H9 (cell line): ENCODE data around the gene RPS28. TPM values are rescaled to one million over a fixed set of nuclear protein-coding genes. Genes with fewer than 3 reads are reported as not detected.
"Not testable (repeated sequence)": the region's sequence is repeated elsewhere in the genome, so short reads cannot be mapped to it uniquely, and the experiment has no call there.

Experiments used
- DNase-seq: peaks from one replicate; pipeline ENCODE4 v3.0.0-alpha.2; 2017
- H2AFZ ChIP-seq: one replicate; pipeline ENCODE4 v1.6.1; 2013; ENCODE audit warnings: mild to moderate bottlenecking, low read length, control low read depth, moderate library complexity
- H2AK5ac ChIP-seq: 2 replicates; pipeline ENCODE4 v1.6.1; 2013; ENCODE audit warnings: low read length, control low read depth, mixed read lengths; ENCODE audit not compliant: insufficient read length
- H2BK120ac ChIP-seq: one replicate; pipeline ENCODE4 v1.6.1; 2013; ENCODE audit warnings: low read depth, mild to moderate bottlenecking, low read length, control low read depth, inconsistent platforms; ENCODE audit not compliant: poor library complexity, severe bottlenecking
- H2BK12ac ChIP-seq: 2 replicates; pipeline ENCODE4 v1.6.1; 2013; ENCODE audit warnings: low read length, control low read depth, mixed read lengths, low read depth; ENCODE audit not compliant: insufficient read length
- H2BK15ac ChIP-seq: 2 replicates; pipeline ENCODE4 v1.6.1; 2013; ENCODE audit warnings: low read depth, low read length, control low read depth
- H2BK20ac ChIP-seq: one replicate; pipeline ENCODE4 v1.6.1; 2013; ENCODE audit warnings: low read depth, mild to moderate bottlenecking, low read length, control low read depth, inconsistent platforms; ENCODE audit not compliant: poor library complexity, severe bottlenecking
- H2BK5ac ChIP-seq: 2 replicates; pipeline ENCODE4 v1.6.1; 2013; ENCODE audit warnings: low read length, control low read depth, mixed read lengths; ENCODE audit not compliant: insufficient read length
- H3K14ac ChIP-seq: 2 replicates; pipeline ENCODE4 v1.6.1; 2013; ENCODE audit warnings: low read length, control low read depth; ENCODE audit not compliant: insufficient read depth
- H3K18ac ChIP-seq: 2 replicates; pipeline ENCODE4 v1.6.1; 2013; ENCODE audit warnings: low read depth, mild to moderate bottlenecking, mixed read lengths, low read length, control low read depth; ENCODE audit not compliant: insufficient read length
- H3K23ac ChIP-seq: 2 replicates; pipeline ENCODE4 v1.6.1; 2013; ENCODE audit warnings: low read length, control low read depth, mixed read lengths, low read depth; ENCODE audit not compliant: insufficient read length
- H3K23me2 ChIP-seq: 2 replicates; pipeline ENCODE4 v1.6.1; 2013; ENCODE audit warnings: low read depth, mild to moderate bottlenecking, mixed read lengths, low read length, control low read depth; ENCODE audit not compliant: insufficient read length, poor library complexity, severe bottlenecking
- H3K27ac ChIP-seq: 2 replicates; pipeline ENCODE4 v1.5.1; 2013; ENCODE audit warnings: low read length, control low read depth, mixed read lengths, low read depth; ENCODE audit not compliant: insufficient read length
- H3K27me3 ChIP-seq: 2 replicates; pipeline ENCODE4 v1.6.1; 2013; ENCODE audit warnings: low read length, control low read depth, inconsistent platforms; ENCODE audit not compliant: insufficient read depth
- H3K4ac ChIP-seq: 2 replicates; pipeline ENCODE4 v1.6.1; 2013; ENCODE audit warnings: low read depth, mild to moderate bottlenecking, control low read depth, inconsistent platforms, low read length, moderate library complexity
- H3K4me1 ChIP-seq: 2 replicates; pipeline ENCODE4 v1.6.1; 2013; ENCODE audit warnings: low read length, control low read depth, inconsistent platforms; ENCODE audit not compliant: insufficient read depth
- H3K4me2 ChIP-seq: 2 replicates; pipeline ENCODE4 v1.6.1; 2013; ENCODE audit warnings: low read length, control low read depth, mixed read lengths; ENCODE audit not compliant: insufficient read length, insufficient read depth
- H3K56ac ChIP-seq: 2 replicates; pipeline ENCODE4 v1.6.1; 2013; ENCODE audit warnings: low read depth, mild to moderate bottlenecking, mixed read lengths, low read length, control low read depth; ENCODE audit not compliant: insufficient read length
- H3K79me1 ChIP-seq: 2 replicates; pipeline ENCODE4 v1.6.1; 2013; ENCODE audit warnings: low read depth, mild to moderate bottlenecking, moderate library complexity, low read length, control low read depth, inconsistent platforms; ENCODE audit not compliant: insufficient read depth, poor library complexity, severe bottlenecking
- H3K79me2 ChIP-seq: 2 replicates; pipeline ENCODE4 v1.6.1; 2013; ENCODE audit warnings: low read length, control low read depth, inconsistent platforms; ENCODE audit not compliant: insufficient read depth
- H3K9ac ChIP-seq: 2 replicates; pipeline ENCODE4 v1.6.1; 2013; ENCODE audit warnings: low read length, control low read depth, mixed read lengths; ENCODE audit not compliant: insufficient read length; ENCODE audit errors: extremely low read depth
- H3K9me3 ChIP-seq: one replicate; pipeline ENCODE4 v1.6.1; 2013; ENCODE audit warnings: low read depth, low read length, inconsistent platforms; ENCODE audit not compliant: control insufficient read depth
- H3T11ph ChIP-seq: one replicate; pipeline ENCODE4 v1.6.1; 2013; ENCODE audit warnings: mild to moderate bottlenecking, low read length, control low read depth, inconsistent platforms
- H4K20me1 ChIP-seq: one replicate; pipeline ENCODE4 v1.6.1; 2013; ENCODE audit not compliant: control insufficient read depth, insufficient read length, insufficient read depth
- H4K5ac ChIP-seq: 2 replicates; pipeline ENCODE4 v1.6.1; 2013; ENCODE audit warnings: low read depth, mild to moderate bottlenecking, mixed read lengths, low read length, control low read depth; ENCODE audit not compliant: insufficient read length
- H4K8ac ChIP-seq: replicated peaks from 2 replicates; pipeline ENCODE4 v1.6.1; 2013; ENCODE audit warnings: low read length, control low read depth, mixed read lengths, low read depth; ENCODE audit not compliant: insufficient read length
- H4K91ac ChIP-seq: 2 replicates; pipeline ENCODE4 v1.6.1; 2013; ENCODE audit warnings: low read depth, mild to moderate bottlenecking, moderate library complexity, mixed read lengths, low read length, control low read depth; ENCODE audit not compliant: insufficient read length
- H3K27ac Mint-ChIP-seq, 3 experiments: 2 replicates in 2 of 3; 3 replicates in 1 of 3; pipeline ENCODE4 v1.8.0; 2020 to 2021; ENCODE audit warnings: mixed read lengths in 3 of 3, mild to moderate bottlenecking in 1 of 3, moderate library complexity in 1 of 3
- H3K27me3 Mint-ChIP-seq: 2 replicates; pipeline ENCODE4 v1.8.0; 2021; ENCODE audit warnings: low read depth, mild to moderate bottlenecking, moderate library complexity, mixed read lengths
- H3K36me3 Mint-ChIP-seq, 3 experiments: 2 replicates in 2 of 3; 3 replicates in 1 of 3; pipeline ENCODE4 v1.8.0; 2020 to 2021; ENCODE audit warnings: low read depth in 3 of 3, mixed read lengths in 3 of 3; ENCODE audit not compliant: insufficient read depth in 1 of 3
- H3K4me1 Mint-ChIP-seq, 2 experiments: 2 replicates each; pipeline ENCODE4 v1.8.0; 2020; ENCODE audit warnings: mixed read lengths in 2 of 2
- H3K4me3 Mint-ChIP-seq, 2 experiments: 2 replicates in 1 of 2; 3 replicates in 1 of 2; pipeline ENCODE4 v1.8.0; 2020 to 2021; ENCODE audit warnings: mild to moderate bottlenecking in 2 of 2, mixed read lengths in 2 of 2, moderate library complexity in 1 of 2
- H3K9me3 Mint-ChIP-seq, 2 experiments: 2 replicates in 1 of 2; 3 replicates in 1 of 2; pipeline ENCODE4 v1.8.0; 2020; ENCODE audit warnings: mild to moderate bottlenecking in 2 of 2, mixed read lengths in 2 of 2, moderate library complexity in 1 of 2
- WGBS: extraction: QIAGEN DNeasy Blood & Tissue Kit; methylation state at CpG from one replicate; pipeline ENCODE4 v1.1.7; 2013; ENCODE audit warnings: missing lambda C conversion rate, low lambda C conversion rate, mixed read lengths; ENCODE audit not compliant: insufficient read length; ENCODE audit errors: extremely low coverage; 5-methylcytosine and 5-hydroxymethylcytosine counted together
- total RNA-seq: library from RNA; stranded (reverse); gene quantifications from 2 replicates; pipeline ENCODE4 v1.2.1, GENCODE V29; 2021
- TF ChIP-seq, protein P1 (sequence below): fragments of 200-600 bp; sonication (generic); conservative IDR thresholded peaks from 3 replicates; pipeline ENCODE4 v1.8.0; 2021; ENCODE audit warnings: antibody characterized with exemption, mild to moderate bottlenecking

The RPS28 gene
- total RNA-seq, 1 experiment from 2014 or later = 1,885 TPM

DNA sequence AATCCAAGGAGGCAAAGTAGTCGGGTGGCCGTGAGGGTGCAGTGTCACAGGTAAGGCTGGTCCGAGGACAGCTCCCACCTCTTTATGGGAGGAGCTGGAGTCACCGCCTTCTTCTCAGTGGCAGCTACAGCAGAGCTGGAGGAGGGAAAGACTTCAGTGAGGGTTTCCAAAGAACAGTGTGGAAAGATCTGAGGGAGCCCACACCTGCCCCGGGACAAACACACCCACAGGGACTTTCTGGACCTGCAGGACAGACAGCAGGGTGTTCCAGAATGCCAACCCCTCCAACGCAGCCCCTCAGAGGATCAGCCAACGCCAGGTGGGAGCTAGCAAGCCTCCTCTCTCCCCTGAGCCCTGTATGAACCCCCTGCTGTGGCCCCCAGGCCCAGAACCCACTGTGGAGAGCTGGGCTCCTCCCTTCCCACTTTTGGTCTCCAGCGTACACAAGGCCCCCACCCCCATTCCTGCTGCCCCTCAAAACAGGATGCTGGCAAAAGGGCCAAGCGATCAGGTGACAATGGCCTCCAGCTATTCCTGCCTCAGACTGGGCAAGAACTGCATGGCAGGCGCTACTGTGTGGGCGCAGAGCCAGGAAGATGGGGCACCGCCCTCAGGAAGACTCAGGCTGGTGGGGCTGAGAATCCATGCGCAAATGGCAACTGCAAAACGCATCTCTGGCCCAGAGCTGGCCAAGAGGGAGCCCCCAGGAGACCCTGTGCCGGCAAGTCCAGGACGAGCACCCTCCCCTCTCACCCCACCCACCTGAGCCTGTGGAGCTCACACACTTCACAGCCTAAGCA, 9.6 kb upstream of the RPS28 start:
- Mint-ChIP-seq H3K27ac (no peak overlapping the region), H3K27me3 (no peaks in the 10 kb centered on the region), H3K9me3 (no peaks in the 10 kb centered on the region), H3K36me3 (peaks cover 32 to 58% (median 47%) of the 10 kb centered on the region in 3 experiments), H3K4me1 (peaks cover 16% of the 10 kb centered on the region in 2 experiments), H3K4me3 (no peak overlapping the region)
- TF ChIP-seq, protein P1, sequence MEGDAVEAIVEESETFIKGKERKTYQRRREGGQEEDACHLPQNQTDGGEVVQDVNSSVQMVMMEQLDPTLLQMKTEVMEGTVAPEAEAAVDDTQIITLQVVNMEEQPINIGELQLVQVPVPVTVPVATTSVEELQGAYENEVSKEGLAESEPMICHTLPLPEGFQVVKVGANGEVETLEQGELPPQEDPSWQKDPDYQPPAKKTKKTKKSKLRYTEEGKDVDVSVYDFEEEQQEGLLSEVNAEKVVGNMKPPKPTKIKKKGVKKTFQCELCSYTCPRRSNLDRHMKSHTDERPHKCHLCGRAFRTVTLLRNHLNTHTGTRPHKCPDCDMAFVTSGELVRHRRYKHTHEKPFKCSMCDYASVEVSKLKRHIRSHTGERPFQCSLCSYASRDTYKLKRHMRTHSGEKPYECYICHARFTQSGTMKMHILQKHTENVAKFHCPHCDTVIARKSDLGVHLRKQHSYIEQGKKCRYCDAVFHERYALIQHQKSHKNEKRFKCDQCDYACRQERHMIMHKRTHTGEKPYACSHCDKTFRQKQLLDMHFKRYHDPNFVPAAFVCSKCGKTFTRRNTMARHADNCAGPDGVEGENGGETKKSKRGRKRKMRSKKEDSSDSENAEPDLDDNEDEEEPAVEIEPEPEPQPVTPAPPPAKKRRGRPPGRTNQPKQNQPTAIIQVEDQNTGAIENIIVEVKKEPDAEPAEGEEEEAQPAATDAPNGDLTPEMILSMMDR = no peak
- no peaks in the 10 kb centered on the region; the same call in 1 of the 2 replicates for H3K4me1 ChIP-seq
- H3T11ph ChIP-seq = no peak overlapping the region
- H3K27ac ChIP-seq = no peak overlapping the region
- H4K20me1 ChIP-seq = no peaks in the 10 kb centered on the region
- no peak overlapping the region for H3K18ac ChIP-seq
- no peak overlapping the region for H2BK20ac ChIP-seq
- no peaks in the 10 kb centered on the region; the same call in 1 of the 2 replicates for H3K79me2 ChIP-seq
- no peak overlapping the region for H2BK5ac ChIP-seq
- no peak overlapping the region for H4K8ac ChIP-seq
- no peak overlapping the region for H3K9ac ChIP-seq
- H3K14ac ChIP-seq = no peak overlapping the region
- H4K5ac ChIP-seq = no peak overlapping the region
- WGBS = no CpG with 5 or more reads among the region's 16 CpGs
- no peak overlapping the region for H3K4ac ChIP-seq
- no peaks in the 10 kb centered on the region for H3K9me3 ChIP-seq
- H2AK5ac ChIP-seq = no peak overlapping the region
- no peak overlapping the region for H3K23ac ChIP-seq
- DNase-seq = no peak
- no peaks in the 10 kb centered on the region for H3K27me3 ChIP-seq
- H3K4me2 ChIP-seq = no peak overlapping the region
- H4K91ac ChIP-seq = no peak overlapping the region
- no peak overlapping the region for H3K56ac ChIP-seq
- no peak overlapping the region for H2BK12ac ChIP-seq
- peaks cover 11% of the 10 kb centered on the region for H3K23me2 ChIP-seq
- no peaks in the 10 kb centered on the region for H3K79me1 ChIP-seq
- no peak overlapping the region for H2BK15ac ChIP-seq
- H2BK120ac ChIP-seq = no peak overlapping the region
- no peak overlapping the region for H2AFZ ChIP-seq

DNA sequence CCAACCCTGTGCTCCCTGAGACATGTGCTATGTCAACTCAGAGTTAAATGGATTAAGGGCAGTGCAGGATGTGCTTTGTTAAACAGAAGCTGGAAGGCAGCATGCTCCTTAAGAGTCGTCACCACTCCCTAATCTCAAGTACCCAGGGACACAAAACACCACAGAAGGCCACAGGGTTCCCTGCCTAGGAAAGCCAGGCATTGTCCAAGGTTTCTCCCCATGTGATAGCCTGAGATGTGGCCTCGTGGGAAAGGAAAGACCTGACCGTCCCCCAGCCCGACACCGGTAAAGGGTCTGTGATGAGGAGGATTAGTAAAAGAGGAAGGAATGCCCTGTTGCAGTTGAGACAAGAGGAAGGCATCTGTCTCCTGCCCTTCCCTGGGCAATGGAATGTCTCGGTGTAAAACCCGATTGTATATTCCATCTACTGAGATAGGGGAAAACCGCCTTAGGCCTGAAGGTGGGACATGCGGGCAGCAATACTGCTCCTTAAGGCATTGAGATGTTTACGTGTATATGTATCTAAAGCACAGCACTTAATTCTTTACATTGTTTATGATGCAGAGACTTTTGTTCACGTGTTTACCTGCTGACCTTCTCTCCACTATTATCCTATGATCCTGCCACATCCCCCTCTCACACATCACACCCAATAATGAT, 6.2 kb upstream of the RPS28 start:
- WGBS = no CpG with 5 or more reads among the region's 11 CpGs
- H3K9me3 Mint-ChIP-seq = not testable (repeated sequence)

More for the DNA sequence above, 6.2 kb upstream of the RPS28 start:
- H3K9me3 ChIP-seq, H4K91ac ChIP-seq, H3K27ac Mint-ChIP-seq, H3K4me1 ChIP-seq, H3K56ac ChIP-seq, H3K27me3 Mint-ChIP-seq, H3K4ac ChIP-seq, H2AFZ ChIP-seq, H3K27ac ChIP-seq, DNase-seq, H3K79me1 ChIP-seq, H4K8ac ChIP-seq, H3K9ac ChIP-seq, H3T11ph ChIP-seq, H2BK20ac ChIP-seq, H3K4me2 ChIP-seq, H2BK15ac ChIP-seq, H2AK5ac ChIP-seq, H3K18ac ChIP-seq, H4K5ac ChIP-seq, H3K27me3 ChIP-seq, H3K23ac ChIP-seq, H3K79me2 ChIP-seq, H2BK120ac ChIP-seq, H4K20me1 ChIP-seq, H2BK5ac ChIP-seq, H2BK12ac ChIP-seq, H3K23me2 ChIP-seq, H3K4me3 Mint-ChIP-seq, H3K14ac ChIP-seq: not testable (repeated sequence)
- peaks cover 11 to 13% of the 10 kb centered on the region in 2 experiments for H3K4me1 Mint-ChIP-seq
- peaks cover 25 to 49% (median 42%) of the 10 kb centered on the region in 3 experiments for H3K36me3 Mint-ChIP-seq
